HG02885 (cell line): ENCODE measurements around the gene TSSK6.

Experiments used
- ATAC-seq: cut with Tn5 transposase; IDR thresholded peaks from one replicate; pipeline ENCODE4 v1.9.1; 2021; ENCODE audit warnings: mild to moderate bottlenecking; ENCODE audit not compliant: unreplicated experiment, poor library complexity

Gene TSSK6

GRCh38 chr19:19514881-19515641 lies at the start of gene TSSK6:
Gene TSSK6 (minus strand): TSS chr19:19515548. CDS start chr19:19515427, 121 bp downstream.
- no peak for ATAC-seq

- ATAC-seq, result no peak
Measured at GRCh38 chr19:19563348-19563848, 48.0 kb upstream of the TSSK6 start.

GRCh38 chr19:19562665-19563347 lies 47.5 kb upstream of the TSSK6 start:
- ATAC-seq, result no peak

GRCh38 chr19:19561946-19562664 lies 46.8 kb upstream of the TSSK6 start:
- no peak for ATAC-seq

GRCh38 chr19:19559931-19560330 lies 44.6 kb upstream of the TSSK6 start:
- ATAC-seq, result no peak

- ATAC-seq, result no peak
Measured at GRCh38 chr19:19558636-19559035, 43.3 kb upstream of the TSSK6 start.

GRCh38 chr19:19558055-19558454 lies 42.7 kb upstream of the TSSK6 start:
- ATAC-seq, result no peak

- no peak for ATAC-seq
Measured at GRCh38 chr19:19554074-19555023, 39.0 kb upstream of the TSSK6 start.

GRCh38 chr19:19553670-19554069 lies 38.3 kb upstream of the TSSK6 start:
- no peak for ATAC-seq

GRCh38 chr19:19552798-19553197 lies 37.5 kb upstream of the TSSK6 start:
- no peak for ATAC-seq

GRCh38 chr19:19551853-19552192 lies 36.5 kb upstream of the TSSK6 start:
- no peak for ATAC-seq

- no peak for ATAC-seq
Measured at GRCh38 chr19:19550972-19551852, 35.9 kb upstream of the TSSK6 start.

GRCh38 chr19:19550485-19550929 lies 35.2 kb upstream of the TSSK6 start:
- ATAC-seq, result no peak

GRCh38 chr19:19549804-19550464 lies 34.6 kb upstream of the TSSK6 start:
- no peak for ATAC-seq

- no peak for ATAC-seq
Measured at GRCh38 chr19:19548915-19549759, 33.8 kb upstream of the TSSK6 start.

- ATAC-seq, result no peak
Measured at GRCh38 chr19:19547674-19548336, 32.5 kb upstream of the TSSK6 start.

GRCh38 chr19:19546751-19547162 lies 31.4 kb upstream of the TSSK6 start:
- no peak for ATAC-seq
